Esophagus muscularis mucosa (tissue), 4 donors: Measurements from ENCODE around the gene ITPA.

ENCODE experiments used
- CTCF ChIP-seq, 3 experiments: fragments of 200-600 bp in 2 of 3; fragments of 450-650 bp in 1 of 3; sonication (generic) in 2 of 3; IDR thresholded peaks; one replicate each; pipeline ENCODE4 v1.5.1; 2017 to 2019; ENCODE audit warnings: antibody characterized with exemption in 3 of 3, mild to moderate bottlenecking in 2 of 3, moderate library complexity in 1 of 3
- EP300 ChIP-seq: sonication (generic); formaldehyde crosslinking; IDR thresholded peaks from one replicate; pipeline ENCODE4 v1.6.1; 2017; ENCODE audit warnings: antibody characterized with exemption
- POLR2A ChIP-seq: fragments of 450-650 bp; IDR thresholded peaks from one replicate; pipeline ENCODE4 v1.6.1; 2017; ENCODE audit warnings: antibody characterized with exemption, moderate library complexity, mild to moderate bottlenecking, low read depth

- no peak for TF ChIP-seq POLR2A
- no peak for TF ChIP-seq EP300
- TF ChIP-seq CTCF (IDR thresholded peaks at IDR 0.05): no peak
Observed at GRCh38 chr20:3226864-3227263, 17.6 kb downstream of the ITPA start.
